MCF 10A (cell line): ENCODE results near the gene PDGFD. TPM values are rescaled to one million over a fixed set of nuclear protein-coding genes. Genes with fewer than 3 reads are reported as not detected.

Experiments
- BruUV-seq: library from RNA; stranded (reverse); fragments of 400-500 nt; replicated peaks from 2 replicates; lab custom pipeline; 2021; lab: Mats Ljungman, UMichigan
- CTCF ChIA-PET: fragments of 300-600 bp; sonication (Branson Sonifier 250); formaldehyde crosslinking; extraction: SDS; loops from one replicate; lab custom pipeline; 2021; ENCODE audit warnings: antibody characterized with exemption, inconsistent platforms; lab: Yijun Ruan, JAX
- POLR2A ChIA-PET: fragments of 300-600, 350-650 bp; sonication (Branson Sonifier 250); formaldehyde crosslinking; extraction: SDS; loops from one replicate; lab custom pipeline; 2020; ENCODE audit warnings: antibody characterized with exemption, inconsistent platforms; lab: Yijun Ruan, JAX
- DNase-seq: peaks from one replicate; pipeline ENCODE4 v3.0.0-alpha.2; 2018; ENCODE audit not compliant: unreplicated experiment
- H3K27ac Mint-ChIP-seq: one replicate; pipeline ENCODE4 v1.8.0; 2022; ENCODE audit warnings: mild to moderate bottlenecking, low read depth, mixed read lengths; ENCODE audit not compliant: unreplicated experiment
- H3K27me3 Mint-ChIP-seq: one replicate; pipeline ENCODE4 v1.8.0; 2022; ENCODE audit warnings: mixed read lengths; ENCODE audit not compliant: insufficient read depth, unreplicated experiment
- H3K36me3 Mint-ChIP-seq: one replicate; pipeline ENCODE4 v1.8.0; 2022; ENCODE audit warnings: mild to moderate bottlenecking, moderate library complexity, mixed read lengths; ENCODE audit not compliant: insufficient read depth, unreplicated experiment
- H3K4me1 Mint-ChIP-seq: one replicate; pipeline ENCODE4 v1.8.0; 2022; ENCODE audit warnings: mixed read lengths; ENCODE audit not compliant: insufficient read depth, unreplicated experiment
- H3K4me3 Mint-ChIP-seq: one replicate; pipeline ENCODE4 v1.8.0; 2022; ENCODE audit warnings: mild to moderate bottlenecking, moderate library complexity, mixed read lengths; ENCODE audit not compliant: unreplicated experiment
- H3K9me3 Mint-ChIP-seq: one replicate; pipeline ENCODE4 v1.8.0; 2022; ENCODE audit warnings: mixed read lengths; ENCODE audit not compliant: unreplicated experiment
- intact Hi-C: fragments of 100-400 bp; cut with micrococcal nuclease; formaldehyde crosslinking; loops from 2 replicates; pipeline ENCODE4 v1.14.1; 2022
- total RNA-seq: library from RNA; stranded (reverse); gene quantifications from 2 replicates; pipeline ENCODE4 v1.2.3, GENCODE V29; 2022
- TF ChIP-seq, protein P1 (sequence below): fragments of 200-600 bp; IDR thresholded peaks from one replicate; pipeline ENCODE4 v1.8.0; 2022; ENCODE audit warnings: antibody characterized with exemption, mild to moderate bottlenecking; ENCODE audit not compliant: unreplicated experiment

PDGFD gene
- total RNA-seq, 1 experiment from 2014 or later = 0.61 TPM

DNA sequence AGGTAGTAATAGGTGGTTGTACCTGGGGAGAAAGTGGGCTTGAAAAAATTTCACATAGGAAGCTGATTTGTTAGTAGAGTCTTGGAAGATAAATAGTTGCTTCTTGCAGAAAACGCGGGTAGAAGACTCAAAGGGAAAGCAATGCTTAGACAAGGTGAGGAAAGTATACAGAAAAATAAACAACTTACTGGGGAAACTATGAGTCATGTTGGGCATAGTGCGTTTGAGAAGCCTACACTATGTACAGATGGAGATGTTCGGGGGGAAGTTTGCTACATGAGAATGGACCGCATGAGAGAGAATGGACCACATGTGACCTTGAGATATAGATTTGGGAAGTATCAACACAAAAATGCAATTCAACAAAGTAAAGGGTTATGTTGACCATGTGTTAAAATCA is 214.2 kb downstream of the PDGFD start:
- Mint-ChIP-seq H3K27ac (no peak overlapping the region), H3K4me3 (no peak overlapping the region), H3K27me3 (no peaks in the 10 kb centered on the region), H3K9me3 (no peaks in the 10 kb centered on the region), H3K4me1 (peaks cover 19% of the 10 kb centered on the region), H3K36me3 (no peaks in the 10 kb centered on the region)
- DNase-seq = peak; percentile 22
- CTCF ChIA-PET = no interaction called here
- intact Hi-C loops = no loop called here
- TF ChIP-seq, protein P1, sequence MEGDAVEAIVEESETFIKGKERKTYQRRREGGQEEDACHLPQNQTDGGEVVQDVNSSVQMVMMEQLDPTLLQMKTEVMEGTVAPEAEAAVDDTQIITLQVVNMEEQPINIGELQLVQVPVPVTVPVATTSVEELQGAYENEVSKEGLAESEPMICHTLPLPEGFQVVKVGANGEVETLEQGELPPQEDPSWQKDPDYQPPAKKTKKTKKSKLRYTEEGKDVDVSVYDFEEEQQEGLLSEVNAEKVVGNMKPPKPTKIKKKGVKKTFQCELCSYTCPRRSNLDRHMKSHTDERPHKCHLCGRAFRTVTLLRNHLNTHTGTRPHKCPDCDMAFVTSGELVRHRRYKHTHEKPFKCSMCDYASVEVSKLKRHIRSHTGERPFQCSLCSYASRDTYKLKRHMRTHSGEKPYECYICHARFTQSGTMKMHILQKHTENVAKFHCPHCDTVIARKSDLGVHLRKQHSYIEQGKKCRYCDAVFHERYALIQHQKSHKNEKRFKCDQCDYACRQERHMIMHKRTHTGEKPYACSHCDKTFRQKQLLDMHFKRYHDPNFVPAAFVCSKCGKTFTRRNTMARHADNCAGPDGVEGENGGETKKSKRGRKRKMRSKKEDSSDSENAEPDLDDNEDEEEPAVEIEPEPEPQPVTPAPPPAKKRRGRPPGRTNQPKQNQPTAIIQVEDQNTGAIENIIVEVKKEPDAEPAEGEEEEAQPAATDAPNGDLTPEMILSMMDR = no peak
- no TSS peak for BruUV-seq
- POLR2A ChIA-PET = interaction anchor here (1.5 kb wide), 1 partner anchor 10 kb away, joined by 6 read pairs; no protein-coding TSS in a partner anchor

DNA sequence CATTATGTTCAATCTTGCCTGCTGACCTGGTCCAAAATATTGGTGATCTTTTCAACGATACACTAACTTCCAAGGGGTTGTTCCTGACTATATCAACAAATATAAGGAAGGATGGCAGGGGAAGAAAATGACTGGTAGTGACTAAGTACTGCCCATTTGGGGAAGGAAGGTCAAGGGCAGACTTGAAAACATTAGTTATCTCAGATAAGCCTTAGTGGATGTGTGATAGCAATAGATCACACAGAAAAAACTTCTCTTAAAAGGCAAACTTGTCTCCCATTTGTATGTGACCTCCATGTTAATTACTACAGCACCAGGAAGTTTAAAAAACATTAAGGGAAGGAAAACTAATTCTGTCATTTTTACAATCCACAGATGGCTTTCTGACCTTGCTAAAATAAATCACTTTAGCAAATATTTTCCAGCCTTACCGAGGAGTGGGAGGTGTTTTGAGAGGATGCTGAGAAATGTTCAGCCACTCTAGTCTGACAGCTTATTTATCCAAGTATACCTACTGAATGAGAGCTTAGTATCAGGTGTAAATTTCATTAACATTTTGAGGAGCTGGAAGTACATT is 215.7 kb downstream of the PDGFD start:
- peak overlapping the region; percentile 25 for H3K27ac Mint-ChIP-seq
- POLR2A ChIA-PET = interaction anchor here (0.9 to 1.5 kb wide), 2 partner anchors 8 to 57 kb away, joined by 3 to 6 read pairs; no protein-coding TSS in a partner anchor
- H3K27me3 Mint-ChIP-seq = no peaks in the 10 kb centered on the region
- no peak overlapping the region for H3K4me3 Mint-ChIP-seq
- no peaks in the 10 kb centered on the region for H3K9me3 Mint-ChIP-seq
- DNase-seq = no peak
- no peaks in the 10 kb centered on the region for H3K36me3 Mint-ChIP-seq
- TF ChIP-seq, protein P1 = no peak
- CTCF ChIA-PET = interaction anchor here (0.6 kb wide), 1 partner anchor 1379 kb away, joined by 3 read pairs; no protein-coding TSS in a partner anchor
- no TSS peak for BruUV-seq
- H3K4me1 Mint-ChIP-seq = peaks cover 19% of the 10 kb centered on the region
- intact Hi-C loops = no loop called here

DNA sequence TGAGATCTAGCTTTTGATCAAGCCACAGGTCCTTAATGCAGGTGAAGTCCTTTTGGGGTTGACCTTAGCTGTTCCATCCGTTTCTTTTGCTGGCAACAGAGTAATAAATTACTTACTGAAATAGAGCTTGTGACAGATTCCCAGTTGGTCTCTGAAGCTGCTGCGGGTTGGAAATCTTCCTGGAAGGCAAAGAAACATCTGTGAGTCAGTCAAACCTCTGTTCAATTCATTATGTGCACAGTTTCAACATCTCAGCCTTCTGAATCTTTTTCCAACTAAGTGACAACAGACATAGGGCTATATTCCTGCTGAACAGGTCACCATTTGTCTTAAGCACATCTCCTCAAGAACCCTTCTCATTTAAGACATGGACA is 216.4 kb downstream of the PDGFD start:
- intact Hi-C loops = no loop called here
- no TSS peak for BruUV-seq
- POLR2A ChIA-PET = interaction anchor here (0.6 to 1.6 kb wide), 4 partner anchors 60 to 183 kb away, joined by 3 to 5 read pairs (median 3); no protein-coding TSS in a partner anchor
- CTCF ChIA-PET = interaction anchor here (1.8 kb wide), 1 partner anchor 265 kb away, joined by 5 read pairs; no protein-coding TSS in a partner anchor
- Mint-ChIP-seq H3K4me1 (peaks cover 22% of the 10 kb centered on the region), H3K36me3 (no peaks in the 10 kb centered on the region), H3K27me3 (no peaks in the 10 kb centered on the region), H3K9me3 (no peaks in the 10 kb centered on the region), H3K27ac (peak overlapping the region; percentile 25), H3K4me3 (no peak overlapping the region)
- peak; percentile 66 for DNase-seq
- TF ChIP-seq, protein P1 = no peak

DNA sequence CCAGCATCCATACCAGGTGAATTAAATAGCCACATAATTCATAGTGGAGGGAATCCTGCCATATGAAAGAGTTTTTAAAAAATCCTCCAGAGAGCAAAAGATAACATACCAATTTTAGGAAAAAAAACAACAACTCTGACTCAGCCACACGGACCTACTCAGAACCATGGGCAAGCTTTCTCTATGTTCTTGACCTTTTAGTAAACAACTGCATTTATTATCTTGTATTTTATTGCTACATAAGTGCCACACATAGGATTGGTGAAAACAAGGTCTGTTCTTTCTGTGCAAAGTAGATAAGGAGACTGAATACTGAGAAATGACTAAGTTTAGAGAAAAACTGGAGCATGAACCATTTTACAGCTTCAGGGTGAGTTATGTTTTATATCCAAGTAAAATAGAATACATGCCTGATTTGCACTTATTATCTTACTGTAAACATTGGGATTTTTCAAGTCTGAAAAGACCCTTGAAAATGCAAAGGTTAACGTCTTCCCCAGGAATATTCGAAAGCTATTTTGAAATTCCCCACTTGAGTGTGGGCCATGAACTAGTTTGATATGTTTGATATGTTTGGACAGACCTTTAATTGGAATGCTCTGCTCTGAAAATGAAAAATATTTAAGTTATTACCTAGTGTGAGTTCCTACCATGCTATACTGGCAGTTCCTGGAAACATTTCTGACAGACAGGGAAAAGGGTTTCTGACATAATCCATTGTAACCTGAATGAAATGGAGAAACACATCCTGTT is 217.0 kb downstream of the PDGFD start:
- intact Hi-C loops = no loop called here
- BruUV-seq = no TSS peak
- TF ChIP-seq, protein P1 = no peak
- peak overlapping the region; percentile 25 for H3K27ac Mint-ChIP-seq
- peaks cover 26% of the 10 kb centered on the region for H3K4me1 Mint-ChIP-seq
- H3K27me3 Mint-ChIP-seq = no peaks in the 10 kb centered on the region
- H3K9me3 Mint-ChIP-seq = no peaks in the 10 kb centered on the region
- H3K36me3 Mint-ChIP-seq = no peaks in the 10 kb centered on the region
- DNase-seq = no peak
- H3K4me3 Mint-ChIP-seq = no peak overlapping the region
- ChIA-PET POLR2A (interaction anchor here (0.6 to 1.6 kb wide), 5 partner anchors 61 to 184 kb away, joined by 3 to 5 read pairs (median 3); no protein-coding TSS in a partner anchor), CTCF (interaction anchor here (1.8 kb wide), 1 partner anchor 264 kb away, joined by 5 read pairs; no protein-coding TSS in a partner anchor)
